ENCODE results near the gene LPCAT2. TPM values are rescaled to one million over a fixed set of nuclear protein-coding genes. Genes with fewer than 3 reads are reported as not detected.

LPCAT2 gene
- total RNA-seq, 1 donor from 2014 or later: 11.3 TPM

GRCh38 chr16:55532227-55532626 lies 23.4 kb downstream of the LPCAT2 start:
- no peaks in the 10 kb centered on the region for H3K4me1 ChIP-seq

GRCh38 chr16:55534756-55535155 lies 25.9 kb downstream of the LPCAT2 start:
- Histone ChIP-seq H3K4me3 (no peak overlapping the region), H3K27me3 (no peaks in the 10 kb centered on the region), H3K27ac (no peak overlapping the region), H3K9me3 (no peaks in the 10 kb centered on the region), H3K4me1 (no peaks in the 10 kb centered on the region), H3K36me3 (peaks cover 0 to 7% of the 10 kb centered on the region in 2 donors)
- no peak for DNase-seq (ENCODE audit: extremely low spot score in 2 of 2)
- intact Hi-C loops (cut with DNase I): no loop called here
- TF ChIP-seq CTCF (IDR thresholded peaks at IDR 0.05): no peak
- no peak for TF ChIP-seq POLR2A (IDR thresholded peaks at IDR 0.05)
- TF ChIP-seq POLR2AphosphoS5 (IDR thresholded peaks at IDR 0.05; ENCODE audit: insufficient read depth in 1 of 2, low read depth in 1 of 2): no peak

More at GRCh38 chr16:55532227-55532626, 23.4 kb downstream of the LPCAT2 start:
- Histone ChIP-seq H3K36me3 (peaks cover 0 to 7% of the 10 kb centered on the region in 2 donors), H3K9me3 (no peaks in the 10 kb centered on the region), H3K27ac (no peak overlapping the region), H3K4me3 (no peak overlapping the region), H3K27me3 (no peaks in the 10 kb centered on the region)
- no peak for TF ChIP-seq POLR2AphosphoS5 (IDR thresholded peaks at IDR 0.05; ENCODE audit: insufficient read depth in 1 of 2, low read depth in 1 of 2)
- no peak for TF ChIP-seq POLR2A (IDR thresholded peaks at IDR 0.05)
- no peak for TF ChIP-seq CTCF (IDR thresholded peaks at IDR 0.05)
- intact Hi-C loops (cut with DNase I): no loop called here
- no peak for DNase-seq (ENCODE audit: extremely low spot score in 2 of 2)

- no peaks in the 10 kb centered on the region for H3K9me3 ChIP-seq
- no peak for DNase-seq (ENCODE audit: extremely low spot score in 2 of 2)
- H3K27me3 ChIP-seq: no peaks in the 10 kb centered on the region
- intact Hi-C loops (cut with DNase I): no loop called here
- peaks cover 0 to 2% of the 10 kb centered on the region in 2 donors for H3K36me3 ChIP-seq
- TF ChIP-seq CTCF (IDR thresholded peaks at IDR 0.05) (no peak), POLR2A (IDR thresholded peaks at IDR 0.05) (no peak)
- H3K4me1 ChIP-seq: no peaks in the 10 kb centered on the region
- no peak overlapping the region for H3K27ac ChIP-seq
- H3K4me3 ChIP-seq: no peak overlapping the region
Observed at GRCh38 chr16:55539049-55539448, 30.2 kb downstream of the LPCAT2 start.

- Histone ChIP-seq H3K4me1 (no peaks in the 10 kb centered on the region), H3K27me3 (no peaks in the 10 kb centered on the region), H3K36me3 (peaks cover 0 to 2% of the 10 kb centered on the region in 2 donors), H3K27ac (no peak overlapping the region), H3K4me3 (no peak overlapping the region), H3K9me3 (no peaks in the 10 kb centered on the region)
- no peak for DNase-seq (ENCODE audit: extremely low spot score in 2 of 2)
- TF ChIP-seq POLR2A (IDR thresholded peaks at IDR 0.05) (no peak), POLR2AphosphoS5 (IDR thresholded peaks at IDR 0.05; ENCODE audit: insufficient read depth in 1 of 2, low read depth in 1 of 2) (no peak), CTCF (IDR thresholded peaks at IDR 0.05) (no peak)
- intact Hi-C loops (cut with DNase I): no loop called here
Observed at GRCh38 chr16:55539488-55539887, 30.6 kb downstream of the LPCAT2 start.

GRCh38 chr16:55540221-55540620 lies 31.3 kb downstream of the LPCAT2 start:
- H3K9me3 ChIP-seq: no peaks in the 10 kb centered on the region
- no peak overlapping the region for H3K27ac ChIP-seq
- TF ChIP-seq CTCF (IDR thresholded peaks at IDR 0.05): no peak
- TF ChIP-seq POLR2AphosphoS5 (IDR thresholded peaks at IDR 0.05; ENCODE audit: insufficient read depth in 1 of 2, low read depth in 1 of 2): no peak
- TF ChIP-seq POLR2A (IDR thresholded peaks at IDR 0.05): no peak
- no peak overlapping the region for H3K4me3 ChIP-seq
- intact Hi-C loops (cut with DNase I): no loop called here
- H3K4me1 ChIP-seq: no peaks in the 10 kb centered on the region
- no peak for DNase-seq (ENCODE audit: extremely low spot score in 2 of 2)
- H3K27me3 ChIP-seq: no peaks in the 10 kb centered on the region
- H3K36me3 ChIP-seq: peaks cover 0 to 2% of the 10 kb centered on the region in 2 donors

Data from vagina (tissue), 2 donors.